RWPE2 (cell line): ENCODE data around the gene SINHCAF.

Experiments
- ATAC-seq: fragments of 200-7000 bp; cut with Tn5 transposase; 3 replicates; pipeline ENCODE4 v1.9.1; 2021; ENCODE audit warnings: low read depth
- DNase-seq: peaks from one replicate; pipeline ENCODE4 v3.0.0-alpha.2; 2020; ENCODE audit warnings: low spot score
- H3K27ac ChIP-seq: fragments of 450-650 bp; 2 replicates; pipeline ENCODE4 v1.5.1; 2017; ENCODE audit warnings: mild to moderate bottlenecking; ENCODE audit not compliant: poor library complexity, severe bottlenecking
- H3K27me3 ChIP-seq: fragments of 250-450 bp; sonication (Bioruptor Pico); 2 replicates; pipeline ENCODE4 v1.5.1; 2021; ENCODE audit warnings: mild to moderate bottlenecking, moderate library complexity; ENCODE audit not compliant: insufficient read depth, poor library complexity, severe bottlenecking
- H3K36me3 ChIP-seq: fragments of 250-450 bp; sonication (Bioruptor Pico); 2 replicates; pipeline ENCODE4 v1.5.1; 2020; ENCODE audit warnings: low read depth, mild to moderate bottlenecking, moderate library complexity
- H3K4me1 ChIP-seq: fragments of 250-450 bp; sonication (Bioruptor Pico); 2 replicates; pipeline ENCODE4 v1.5.1; 2021; ENCODE audit warnings: mild to moderate bottlenecking, moderate library complexity; ENCODE audit not compliant: insufficient read depth, poor library complexity, severe bottlenecking
- H3K4me3 ChIP-seq: fragments of 250-450 bp; sonication (Bioruptor Pico); 2 replicates; pipeline ENCODE4 v1.5.1; 2021; ENCODE audit warnings: mild to moderate bottlenecking, moderate library complexity; ENCODE audit not compliant: severe bottlenecking
- H3K9me3 ChIP-seq: fragments of 250-450 bp; sonication (Bioruptor Pico); 2 replicates; pipeline ENCODE4 v1.5.1; 2021; ENCODE audit warnings: mild to moderate bottlenecking, moderate library complexity; ENCODE audit not compliant: severe bottlenecking
- TF ChIP-seq, protein P1 (sequence below): fragments of 450-650 bp; IDR thresholded peaks from one replicate; pipeline ENCODE4 v1.5.1; 2017; ENCODE audit warnings: mild to moderate bottlenecking, moderate library complexity; ENCODE audit not compliant: poor library complexity, severe bottlenecking

The SINHCAF gene

DNA sequence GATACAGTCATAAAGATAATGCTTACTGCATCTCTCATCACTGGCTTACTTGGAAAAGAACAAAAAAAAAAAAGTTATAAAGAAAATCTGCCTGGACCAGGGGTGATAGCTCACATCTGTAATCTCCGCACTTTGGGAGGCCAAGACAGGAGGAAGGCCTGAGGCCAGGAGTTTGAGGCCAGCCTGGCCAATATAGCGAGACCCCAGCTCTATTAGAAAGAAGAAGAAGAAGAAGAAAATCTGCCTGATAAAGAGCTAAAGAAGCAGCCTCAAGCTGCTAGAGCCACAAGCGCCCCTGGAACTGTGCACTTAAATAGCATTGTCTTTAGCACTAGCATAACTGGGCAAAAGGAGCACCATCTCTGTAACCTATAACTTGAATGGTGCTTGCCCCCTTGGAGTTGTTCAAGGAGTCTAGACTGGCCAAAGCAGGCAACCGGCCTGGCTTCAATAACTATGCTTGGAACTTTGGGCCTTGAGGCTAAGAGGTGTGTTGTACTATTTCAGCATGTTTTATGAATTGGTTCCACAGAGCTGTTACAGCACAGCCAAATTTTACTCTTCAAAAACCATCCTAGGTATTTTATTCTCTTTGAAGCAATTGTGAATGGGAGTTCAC, 53.2 kb downstream of the SINHCAF start:
- H3K4me1 ChIP-seq = no peaks in the 10 kb centered on the region
- H3K27ac ChIP-seq = no peak overlapping the region
- TF ChIP-seq, protein P1, sequence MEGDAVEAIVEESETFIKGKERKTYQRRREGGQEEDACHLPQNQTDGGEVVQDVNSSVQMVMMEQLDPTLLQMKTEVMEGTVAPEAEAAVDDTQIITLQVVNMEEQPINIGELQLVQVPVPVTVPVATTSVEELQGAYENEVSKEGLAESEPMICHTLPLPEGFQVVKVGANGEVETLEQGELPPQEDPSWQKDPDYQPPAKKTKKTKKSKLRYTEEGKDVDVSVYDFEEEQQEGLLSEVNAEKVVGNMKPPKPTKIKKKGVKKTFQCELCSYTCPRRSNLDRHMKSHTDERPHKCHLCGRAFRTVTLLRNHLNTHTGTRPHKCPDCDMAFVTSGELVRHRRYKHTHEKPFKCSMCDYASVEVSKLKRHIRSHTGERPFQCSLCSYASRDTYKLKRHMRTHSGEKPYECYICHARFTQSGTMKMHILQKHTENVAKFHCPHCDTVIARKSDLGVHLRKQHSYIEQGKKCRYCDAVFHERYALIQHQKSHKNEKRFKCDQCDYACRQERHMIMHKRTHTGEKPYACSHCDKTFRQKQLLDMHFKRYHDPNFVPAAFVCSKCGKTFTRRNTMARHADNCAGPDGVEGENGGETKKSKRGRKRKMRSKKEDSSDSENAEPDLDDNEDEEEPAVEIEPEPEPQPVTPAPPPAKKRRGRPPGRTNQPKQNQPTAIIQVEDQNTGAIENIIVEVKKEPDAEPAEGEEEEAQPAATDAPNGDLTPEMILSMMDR = no peak
- H3K36me3 ChIP-seq = no peaks in the 10 kb centered on the region
- DNase-seq (no peak), ATAC-seq (no peak)
- no peak overlapping the region for H3K4me3 ChIP-seq
- H3K9me3 ChIP-seq = no peaks in the 10 kb centered on the region
- no peaks in the 10 kb centered on the region for H3K27me3 ChIP-seq

DNA sequence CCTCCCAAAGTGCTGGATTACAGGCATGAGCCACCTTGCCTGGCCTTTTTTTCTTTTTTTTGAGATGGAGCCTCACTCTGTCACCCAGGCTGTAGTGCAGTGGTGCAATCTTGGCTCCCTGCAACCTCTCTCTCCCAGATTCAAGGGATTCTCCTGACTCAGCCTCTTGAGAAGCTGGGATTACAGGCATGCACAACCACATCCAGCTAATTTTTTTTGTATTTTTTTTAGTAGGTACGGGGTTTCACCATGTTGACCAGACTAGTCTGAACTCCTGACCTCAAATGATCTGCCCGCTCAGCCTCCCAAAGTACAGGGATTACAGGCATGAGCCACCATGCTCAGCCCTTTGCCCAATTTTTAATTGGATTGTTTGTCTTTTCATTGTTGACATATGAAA, 58.0 kb downstream of the SINHCAF start:
- TF ChIP-seq, protein P1 = no peak
- Histone ChIP-seq H3K27me3 (no peaks in the 10 kb centered on the region), H3K27ac (no peak overlapping the region), H3K9me3 (no peaks in the 10 kb centered on the region), H3K4me3 (no peak overlapping the region), H3K36me3 (no peaks in the 10 kb centered on the region), H3K4me1 (no peaks in the 10 kb centered on the region)
- no peak for ATAC-seq
- DNase-seq = no peak

GRCh38 chr12:31265722-31266121, 60.2 kb downstream of the SINHCAF start:
- Histone ChIP-seq H3K36me3 (no peaks in the 10 kb centered on the region), H3K4me3 (no peak overlapping the region), H3K9me3 (no peaks in the 10 kb centered on the region), H3K27me3 (no peaks in the 10 kb centered on the region), H3K4me1 (no peaks in the 10 kb centered on the region), H3K27ac (no peak overlapping the region)
- DNase-seq = no peak
- TF ChIP-seq, protein P1 = no peak
- ATAC-seq = no peak

DNA sequence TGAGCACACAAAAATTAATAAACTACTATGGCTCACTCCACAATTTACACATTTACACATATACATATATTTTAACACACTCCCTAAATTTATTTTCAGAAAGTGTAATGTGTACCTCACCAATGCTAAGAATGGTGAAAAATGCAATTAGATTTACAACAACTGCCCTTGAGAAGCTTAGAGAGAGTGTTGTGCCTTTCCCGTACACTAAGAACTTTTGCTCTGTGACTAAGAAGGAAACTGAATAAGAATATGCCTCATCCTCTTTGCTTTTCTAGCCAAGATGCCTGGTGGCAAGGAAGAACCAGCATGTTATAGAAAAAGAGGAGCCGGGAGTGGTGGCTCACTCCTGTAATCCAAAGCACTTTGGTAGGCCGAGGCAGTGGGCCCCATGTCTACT, 62.3 kb downstream of the SINHCAF start:
- TF ChIP-seq, protein P1 = no peak
- H3K36me3 ChIP-seq = no peaks in the 10 kb centered on the region
- H3K9me3 ChIP-seq = no peaks in the 10 kb centered on the region
- DNase-seq (no peak), ATAC-seq (no peak)
- H3K27me3 ChIP-seq = no peaks in the 10 kb centered on the region
- no peaks in the 10 kb centered on the region for H3K4me1 ChIP-seq
- H3K27ac ChIP-seq = no peak overlapping the region
- no peak overlapping the region for H3K4me3 ChIP-seq

DNA sequence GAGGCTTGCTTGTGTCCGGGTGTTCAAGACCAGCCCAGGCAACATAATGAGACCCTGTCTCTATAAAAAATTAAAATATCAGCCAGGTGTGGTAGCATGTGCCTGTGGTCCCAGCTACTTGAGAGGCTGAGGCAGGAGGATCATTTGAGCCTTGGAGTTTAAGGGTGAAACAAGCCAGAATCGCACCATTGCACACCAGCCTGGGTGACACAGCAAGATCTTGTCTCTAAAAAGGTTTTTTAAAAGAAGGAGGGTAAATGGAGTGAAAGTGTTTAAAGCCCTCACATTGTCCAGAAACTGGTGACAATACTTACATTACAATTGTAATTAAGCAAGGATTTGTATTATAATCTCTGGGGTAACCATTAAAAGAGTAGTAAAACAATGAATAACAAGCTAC, 64.2 kb downstream of the SINHCAF start:
- Histone ChIP-seq H3K4me3 (no peak overlapping the region), H3K9me3 (no peaks in the 10 kb centered on the region), H3K4me1 (no peaks in the 10 kb centered on the region), H3K27ac (no peak overlapping the region), H3K36me3 (no peaks in the 10 kb centered on the region), H3K27me3 (no peaks in the 10 kb centered on the region)
- TF ChIP-seq, protein P1 = no peak
- ATAC-seq = no peak
- DNase-seq = no peak
